Inferior parietal cortex (tissue), 1 donor: ENCODE data around the gene THAP7.

Experiments used
- DNase-seq: peaks from one replicate; pipeline ENCODE4 v3.0.0-alpha.2; 2016; ENCODE audit errors: extremely low spot score

THAP7 gene

GRCh38 chr22:20964799-20965103 is 37.2 kb downstream of the THAP7 start:
- DNase-seq: no peak

- no peak for DNase-seq
Observed at GRCh38 chr22:20964090-20964798, 37.7 kb downstream of the THAP7 start.

- DNase-seq: no peak
Observed at GRCh38 chr22:20963201-20964052, 38.5 kb downstream of the THAP7 start.

GRCh38 chr22:20962491-20962945 is 39.4 kb downstream of the THAP7 start:
- no peak for DNase-seq

GRCh38 chr22:20960609-20961008 is 41.3 kb downstream of the THAP7 start:
- no peak for DNase-seq

GRCh38 chr22:20959578-20960461 is 42.1 kb downstream of the THAP7 start:
- DNase-seq: no peak

GRCh38 chr22:20957683-20958431 is 44.1 kb downstream of the THAP7 start:
- DNase-seq: no peak

GRCh38 chr22:20957102-20957682 is 44.7 kb downstream of the THAP7 start:
- no peak for DNase-seq

GRCh38 chr22:20956258-20957101 is 45.4 kb downstream of the THAP7 start:
- no peak for DNase-seq

GRCh38 chr22:20955548-20955947 is 46.4 kb downstream of the THAP7 start:
- DNase-seq: no peak

GRCh38 chr22:20953668-20954500 is 48.0 kb downstream of the THAP7 start:
- no peak for DNase-seq

GRCh38 chr22:20953342-20953608 is 48.6 kb downstream of the THAP7 start:
- DNase-seq: no peak

- DNase-seq: no peak
Observed at GRCh38 chr22:20952544-20953341, 49.2 kb downstream of the THAP7 start.

GRCh38 chr22:20951932-20952380 is 50.0 kb downstream of the THAP7 start:
- no peak for DNase-seq

GRCh38 chr22:20951151-20951931 is 50.6 kb downstream of the THAP7 start:
- no peak for DNase-seq

- no peak for DNase-seq
Observed at GRCh38 chr22:20949698-20950183, 52.2 kb downstream of the THAP7 start.
